HepG2 (cell line): ENCODE measurements around the gene ZSCAN23. TPM values are rescaled to one million over a fixed set of nuclear protein-coding genes. Genes with fewer than 3 reads are reported as not detected.

ENCODE experiments used
- ARID3A ChIP-seq: IDR thresholded peaks from 2 replicates; pipeline ENCODE4 v1.6.1; 2012; ENCODE audit warnings: low read depth, low read length, improper control_type of control experiment
- ATF5 ChIP-seq: sonication (generic); formaldehyde crosslinking; IDR thresholded peaks from 2 replicates; pipeline ENCODE4 v1.4.0; 2020; ENCODE audit warnings: mild to moderate bottlenecking, low read depth, missing genetic modification reagents
- ATM ChIP-seq: fragments of 450-650 bp; IDR thresholded peaks from 2 replicates; pipeline ENCODE4 v1.7.1; 2017; ENCODE audit warnings: mild to moderate bottlenecking, borderline replicate concordance
- CREBL2 ChIP-seq: sonication (generic); formaldehyde crosslinking; IDR thresholded peaks from 2 replicates; pipeline ENCODE4 v1.8.1; 2023; ENCODE audit warnings: missing genetic modification reagents, mild to moderate bottlenecking, borderline replicate concordance
- FOXP4 ChIP-seq: sonication (generic); formaldehyde crosslinking; IDR thresholded peaks from 2 replicates; pipeline ENCODE4 v1.4.0; 2020; ENCODE audit warnings: missing genetic modification reagents
- KLF11 ChIP-seq: IDR thresholded peaks from 2 replicates; pipeline ENCODE4 v1.6.1; 2016; ENCODE audit warnings: missing compliant biosample characterization
- NKX3-1 ChIP-seq: sonication (generic); formaldehyde crosslinking; IDR thresholded peaks from 2 replicates; pipeline ENCODE4 v1.5.0; 2020; ENCODE audit warnings: missing genetic modification reagents
- RBM22 ChIP-seq: fragments of 200-400 bp; formaldehyde crosslinking; optimal IDR thresholded peaks from 2 replicates; pipeline ENCODE3; 2017; ENCODE audit warnings: mild to moderate bottlenecking, low read length, moderate library complexity
- REPIN1 ChIP-seq: sonication (generic); formaldehyde crosslinking; IDR thresholded peaks from 2 replicates; pipeline ENCODE4 v1.8.0; 2022; ENCODE audit warnings: missing genetic modification reagents, low read depth, mild to moderate bottlenecking, borderline replicate concordance
- SIN3A ChIP-seq: IDR thresholded peaks from 2 replicates; pipeline ENCODE4 v1.6.1; 2011; ENCODE audit warnings: low read depth, mild to moderate bottlenecking, control low read depth, low read length, borderline replicate concordance
- SP4 ChIP-seq: sonication (generic); formaldehyde crosslinking; IDR thresholded peaks from 2 replicates; pipeline ENCODE4 v1.8.1; 2023; ENCODE audit warnings: mild to moderate bottlenecking, missing genetic modification reagents
- TBX2 ChIP-seq: sonication (generic); formaldehyde crosslinking; IDR thresholded peaks from 2 replicates; pipeline ENCODE4 v1.5.0; 2020; ENCODE audit warnings: missing genetic modification reagents, mild to moderate bottlenecking, borderline replicate concordance
- TCF7 ChIP-seq: sonication (generic); IDR thresholded peaks from 2 replicates; pipeline ENCODE4 v1.6.1; 2016; ENCODE audit warnings: antibody characterized with exemption, low read depth
- TRIM22 ChIP-seq: fragments of 450-650 bp; IDR thresholded peaks from 2 replicates; pipeline ENCODE4 v1.6.1; 2017
- ZGPAT ChIP-seq: IDR thresholded peaks from 2 replicates; pipeline ENCODE4 v1.6.1; 2016; ENCODE audit warnings: mild to moderate bottlenecking
- ZNF24 ChIP-seq: fragments of 450-650 bp; IDR thresholded peaks from 2 replicates; pipeline ENCODE4 v1.6.1; 2017; ENCODE audit warnings: antibody characterized with exemption, mild to moderate bottlenecking
- ZNF282 ChIP-seq: fragments of 450-650 bp; IDR thresholded peaks from 2 replicates; pipeline ENCODE4 v1.6.1; 2018; ENCODE audit not compliant: partially characterized antibody
- ZNF331 ChIP-seq: sonication (generic); formaldehyde crosslinking; IDR thresholded peaks from 2 replicates; pipeline ENCODE4 v1.4.0; 2020; ENCODE audit warnings: missing genetic modification reagents
- ZNF639 ChIP-seq: conservative IDR thresholded peaks from 2 replicates; pipeline ENCODE4 v1.6.1; 2018; ENCODE audit warnings: missing genetic modification reagents
- ZNF878 ChIP-seq: sonication (generic); formaldehyde crosslinking; IDR thresholded peaks from 2 replicates; pipeline ENCODE4 v1.8.1; 2023; ENCODE audit warnings: mild to moderate bottlenecking, missing genetic modification reagents, moderate library complexity
- polyA plus RNA-seq, 8 experiments: library from polyadenylated mRNA; depleted of rRNA in 3 of 8; stranded (reverse) in 7 of 8; unstranded in 1 of 8; fragments of >200 nt; fragmentation: Illumina TruSeq in 4 of 8; extraction: Trizol in 4 of 8; gene quantifications; 2 replicates each; pipeline versions ENCODE4 v1.2.1 to v1.2.3, GENCODE V29; 2011 to 2016; ENCODE audit warnings: low read depth in 4 of 8, missing spikeins in 1 of 8, mixed read lengths in 1 of 8; ENCODE audit not compliant: insufficient read depth in 1 of 8
- total RNA-seq, 5 experiments: library from RNA; depleted of rRNA; stranded (reverse); fragments of >200 nt; fragmentation: Illumina TruSeq; extraction: Trizol; gene quantifications; 2 replicates each; pipeline ENCODE4 v1.2.3, GENCODE V29; 2016; ENCODE audit warnings: low read depth in 1 of 5

Gene ZSCAN23
- total and polyA plus RNA-seq, 2 of the 13 experiments (the other 11 are each of a cell fraction or from before 2014, with no cell fraction given), result 0.29 to 1.2 TPM

- TF ChIP-seq SIN3A, result no peak
- 0 out of 2 replicates have a peak, but pooled peaks have one; percentile 20 for TF ChIP-seq REPIN1 (CRISPR knock-in tag)
- TF ChIP-seq TRIM22, result no peak
- peak; percentile 21; the same call in 1 of the 2 replicates for TF ChIP-seq ZNF878 (CRISPR knock-in tag)
- no peak for TF ChIP-seq ATM
- no peak for TF ChIP-seq TBX2 (CRISPR knock-in tag)
- no peak for TF ChIP-seq CREBL2 (CRISPR knock-in tag)
- TF ChIP-seq TCF7, result no peak
- TF ChIP-seq RBM22, result peak; percentile 41
- TF ChIP-seq ZGPAT, result peak; percentile 63
- TF ChIP-seq ZNF639 (CRISPR knock-in tag), result no peak
- no peak for TF ChIP-seq SP4
- 0 out of 2 replicates have a peak, but pooled peaks have one; percentile 51 for TF ChIP-seq NKX3-1
- no peak for TF ChIP-seq ATF5 (CRISPR knock-in tag)
- TF ChIP-seq ZNF331 (CRISPR knock-in tag), result peak; percentile 29; the same call in 1 of the 2 replicates
- peak; percentile 92 for TF ChIP-seq ZNF24
- 0 out of 2 replicates have a peak, but pooled peaks have one; percentile 22 for TF ChIP-seq KLF11 (CRISPR knock-in tag)
- no peak for TF ChIP-seq ARID3A
- peak; percentile 54; the same call in 1 of the 2 replicates for TF ChIP-seq FOXP4 (CRISPR knock-in tag)
- TF ChIP-seq ZNF282, result no peak
Measured at GRCh38 chr6:28488916-28489365, 45.6 kb upstream of the ZSCAN23 start (continued).
